ENCODE data around the gene RPS6KA5.
"Not testable (repeated sequence)": the region's sequence is repeated elsewhere in the genome, so short reads cannot be mapped to it uniquely, and the experiment has no call there.

The RPS6KA5 gene

DNA sequence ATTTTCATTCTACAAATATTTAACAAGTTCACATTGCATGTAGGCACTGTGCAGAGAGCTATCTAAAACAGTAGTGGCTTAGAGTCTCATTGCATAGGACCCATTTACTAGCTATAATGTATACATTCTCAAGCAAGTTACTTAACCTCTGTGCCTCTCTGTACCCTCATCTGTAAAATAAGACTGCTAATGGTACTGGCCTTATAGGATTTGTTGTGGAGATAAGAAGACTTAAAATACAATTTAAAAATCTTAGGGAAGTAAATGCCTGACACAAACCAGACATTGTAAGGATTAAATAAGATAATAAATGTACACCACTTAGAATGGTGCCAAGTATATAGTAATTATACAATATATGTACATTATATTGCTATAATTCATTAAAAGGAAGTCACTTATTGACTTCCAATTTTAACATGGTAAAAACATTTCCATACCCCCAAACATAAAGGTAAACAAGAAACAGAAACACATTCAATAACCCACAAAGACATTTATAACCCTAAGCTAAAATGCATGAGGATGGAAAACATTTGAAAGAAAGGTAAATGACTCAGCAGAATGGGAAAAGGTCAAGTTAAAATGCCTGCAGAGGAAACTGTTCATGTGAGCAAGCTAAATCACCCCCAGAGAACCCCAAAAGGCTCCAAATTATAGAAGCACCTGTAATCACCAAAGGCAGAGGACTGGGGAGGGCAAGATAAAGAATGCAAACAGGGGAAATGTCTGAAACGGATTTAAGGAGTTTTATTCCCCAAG, 30.8 kb downstream of the RPS6KA5 start:
- DNase-seq (ENCODE audit: low read depth in 2 of 2), result no peak

DNA sequence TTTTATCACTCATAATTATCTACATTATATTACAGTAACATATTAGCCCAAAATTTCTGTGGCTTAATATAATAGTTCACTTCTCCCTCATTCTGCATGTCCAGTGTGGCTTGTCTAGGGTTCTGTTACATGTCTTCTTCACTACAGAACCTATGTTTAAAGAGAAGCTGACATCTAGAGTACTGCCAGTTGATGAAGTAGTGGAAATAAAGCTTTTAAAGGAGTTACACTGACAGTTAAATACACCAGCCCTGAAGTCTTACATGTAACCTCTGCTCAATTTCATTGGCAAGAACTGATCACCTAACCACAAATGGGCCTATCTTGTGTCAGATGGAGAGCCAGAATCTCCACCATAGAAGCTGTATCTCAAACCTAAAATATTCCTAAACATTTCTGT, 32.9 kb downstream of the RPS6KA5 start:
- DNase-seq (ENCODE audit: low read depth in 2 of 2), result no peak

DNA sequence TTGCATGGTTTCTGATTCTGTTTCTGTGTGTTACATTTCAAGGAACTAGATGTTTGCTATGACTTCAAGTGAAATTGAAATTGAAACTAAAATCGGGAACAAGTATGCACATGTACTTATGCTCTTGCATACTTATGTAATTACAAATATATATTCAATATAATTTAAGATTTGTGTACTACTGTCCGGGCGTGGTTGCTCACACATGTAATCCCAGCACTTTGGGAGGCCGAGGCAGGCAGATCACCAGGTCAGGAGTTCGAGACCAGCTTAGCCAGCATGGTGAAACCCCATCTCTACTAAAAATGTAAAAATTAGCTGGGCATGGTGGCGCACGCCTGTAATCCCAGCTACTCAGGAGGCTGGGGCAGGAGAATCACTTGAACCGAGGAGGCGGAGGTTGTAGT, 37.8 kb downstream of the RPS6KA5 start:
- DNase-seq (ENCODE audit: low read depth in 2 of 2), result not testable (repeated sequence)

DNA sequence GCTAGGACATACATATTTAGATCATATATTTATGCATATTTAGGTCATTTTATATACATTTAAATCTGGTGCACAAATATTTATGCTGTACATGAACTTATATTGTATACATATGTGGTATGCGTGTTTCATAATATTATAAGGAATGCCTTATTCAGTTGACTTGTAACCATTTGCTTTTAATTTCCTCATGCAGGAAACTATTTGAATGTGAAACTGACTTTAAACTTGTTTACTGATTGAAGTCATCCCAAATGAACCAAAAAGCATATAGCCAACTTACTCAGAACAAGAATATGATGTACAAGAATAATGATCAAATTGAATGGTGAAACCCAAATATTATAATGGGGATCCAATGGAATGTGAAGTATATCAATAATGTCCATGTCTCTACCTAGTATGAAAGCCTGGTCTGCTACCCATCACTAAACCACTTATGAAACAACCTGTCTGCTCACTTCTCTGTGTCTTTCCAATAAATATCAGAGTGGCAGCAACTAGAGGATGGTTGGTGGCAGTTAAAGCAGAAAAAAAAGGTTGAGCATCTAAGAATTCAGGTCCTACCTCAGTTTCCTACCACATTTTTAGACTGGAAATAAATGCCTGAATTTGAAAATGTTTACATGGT, 38.3 kb downstream of the RPS6KA5 start:
- no peak for DNase-seq (ENCODE audit: low read depth in 2 of 2)

DNA sequence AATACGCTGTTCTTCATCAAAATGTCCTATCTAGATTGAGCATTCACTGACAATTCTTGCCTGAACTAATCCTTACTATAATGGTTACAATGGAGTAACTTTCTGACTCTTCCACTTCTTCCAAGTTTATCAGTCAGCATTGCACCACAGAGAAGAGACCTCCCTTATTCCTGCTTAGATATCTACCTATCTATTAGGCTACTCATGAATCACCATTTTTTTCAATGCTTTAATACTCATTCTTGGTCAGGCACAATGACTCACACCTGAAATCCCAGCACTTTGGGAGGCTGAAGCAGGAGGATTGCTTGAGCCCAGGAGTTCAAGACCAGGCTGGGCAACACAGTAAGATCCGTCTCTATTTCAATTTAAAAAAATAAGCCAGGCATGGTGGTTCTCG, 39.3 kb downstream of the RPS6KA5 start:
- DNase-seq (ENCODE audit: low read depth in 2 of 2), result no peak

DNA sequence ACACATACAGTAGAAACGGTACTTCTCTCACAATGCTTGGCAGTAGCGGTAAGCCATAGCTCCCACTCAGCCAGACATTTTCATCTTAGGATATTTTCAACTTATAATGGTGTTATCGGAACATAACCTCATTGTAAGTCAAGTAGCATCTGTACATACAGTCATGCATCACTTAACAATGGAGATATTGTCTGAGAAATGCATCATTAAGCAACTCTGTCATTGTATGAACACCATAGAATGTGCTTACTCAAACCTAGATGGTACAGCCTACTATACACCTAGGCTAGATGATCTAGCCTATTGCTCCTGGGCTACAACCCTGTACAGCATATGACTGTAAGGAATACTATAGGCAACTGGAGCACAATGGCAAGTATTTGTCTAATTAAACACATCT, 40.8 kb downstream of the RPS6KA5 start:
- no peak for DNase-seq (ENCODE audit: low read depth in 2 of 2)

DNA sequence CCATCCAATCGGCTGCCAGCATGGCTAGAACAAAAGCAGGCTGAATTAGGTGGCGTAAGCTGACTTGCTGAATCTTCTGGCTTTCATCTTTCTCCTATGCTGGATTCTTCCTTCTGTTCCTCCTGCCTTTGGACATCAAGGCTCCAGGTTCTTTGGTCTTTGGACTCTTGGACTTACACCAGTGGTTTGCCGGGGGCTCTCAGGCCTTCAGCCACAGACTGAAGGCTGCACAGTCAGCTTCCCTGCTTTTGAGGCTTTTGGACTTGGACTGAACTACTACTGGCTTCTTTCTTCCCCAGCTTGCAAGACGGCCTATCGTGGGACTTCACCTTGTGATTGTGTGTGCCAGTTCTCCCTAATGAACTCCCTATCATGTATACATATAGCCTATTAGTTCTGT, 42.0 kb downstream of the RPS6KA5 start:
- DNase-seq (ENCODE audit: low read depth in 2 of 2), result no peak

DNA sequence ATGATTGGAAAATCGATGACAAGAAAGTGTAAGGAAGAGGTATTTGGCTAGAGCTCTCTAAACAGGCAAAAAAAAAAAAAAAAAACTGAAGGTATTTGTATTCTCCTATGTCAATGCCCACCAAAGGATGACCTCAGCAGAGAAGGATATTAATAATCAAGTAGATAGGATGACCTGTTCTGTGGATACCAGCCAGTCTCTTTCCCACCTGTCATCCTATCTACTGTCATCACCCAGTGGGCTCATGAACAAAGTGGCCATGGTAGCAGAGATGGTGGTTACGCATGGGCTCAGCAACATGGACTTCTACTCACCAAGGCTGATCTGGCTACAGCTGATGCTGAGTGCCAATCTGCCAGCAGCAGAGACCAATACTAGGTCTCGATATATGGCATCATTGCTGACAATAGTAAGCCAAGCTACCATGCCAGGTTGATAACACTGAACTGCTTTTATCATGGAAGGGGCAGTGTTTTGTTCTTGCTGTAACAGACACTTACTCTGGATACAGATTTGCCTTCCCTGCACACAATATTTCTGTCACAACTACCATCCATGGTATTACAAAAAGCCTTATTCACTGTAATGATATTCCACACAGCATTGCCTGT, 43.5 kb downstream of the RPS6KA5 start:
- no peak for DNase-seq (ENCODE audit: low read depth in 2 of 2)

DNA sequence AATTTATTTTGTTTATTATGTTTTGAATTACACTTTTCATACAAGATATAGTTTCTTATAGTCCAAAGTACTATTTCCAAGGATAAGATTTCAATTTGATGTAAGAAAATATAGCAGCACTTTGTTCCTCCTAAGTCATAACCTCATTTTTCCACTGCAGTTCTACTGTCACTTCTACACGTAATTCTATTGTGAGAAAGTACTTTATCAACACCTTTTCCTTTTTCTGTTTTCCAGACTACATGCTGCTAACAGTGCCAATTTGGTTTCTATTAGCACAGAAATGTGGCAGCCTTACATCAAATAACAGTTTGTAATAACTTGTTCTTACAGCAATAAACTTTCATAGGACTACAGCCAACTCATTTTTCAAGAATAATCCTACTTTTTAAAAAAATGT, 45.0 kb downstream of the RPS6KA5 start:
- no peak for DNase-seq (ENCODE audit: low read depth in 2 of 2)

DNA sequence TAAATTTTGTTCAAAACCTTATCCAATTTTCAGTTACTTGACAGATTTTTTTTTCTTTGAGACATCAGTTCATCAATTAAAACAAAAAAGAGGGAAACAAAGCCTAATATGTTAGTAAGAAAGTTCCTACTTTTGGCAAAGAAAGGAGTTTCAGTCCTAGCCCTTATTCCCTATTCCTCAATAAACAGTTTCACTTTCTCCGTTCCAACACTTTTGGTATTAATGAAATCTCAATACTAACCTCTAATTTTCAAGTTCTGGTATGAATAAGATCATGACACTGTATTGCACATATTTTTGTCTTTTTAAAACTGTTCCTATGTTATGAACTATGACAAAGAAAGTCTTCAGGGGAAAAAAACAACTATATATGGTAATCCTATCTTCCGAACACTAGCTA, 48.4 kb downstream of the RPS6KA5 start:
- DNase-seq (ENCODE audit: low read depth in 2 of 2), result no peak

DNA sequence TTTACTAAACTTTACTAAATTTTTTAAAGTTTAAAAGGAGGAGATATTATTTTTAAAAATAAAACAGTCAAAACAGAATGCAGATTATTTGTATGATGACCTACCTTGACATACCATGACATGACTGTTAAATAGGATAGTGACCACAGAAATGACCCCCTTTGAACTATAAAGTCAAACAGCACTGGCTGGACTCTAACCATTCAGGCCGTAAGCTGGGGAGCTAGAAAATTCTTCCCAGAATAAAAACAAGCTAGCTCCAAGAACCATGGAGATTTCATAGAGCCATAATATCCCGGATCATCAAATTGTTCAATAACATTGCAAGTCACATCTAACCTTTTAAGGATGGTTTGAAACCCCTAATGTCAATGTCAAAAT, 50.3 kb downstream of the RPS6KA5 start:
- no peak for DNase-seq (ENCODE audit: low read depth in 2 of 2)

DNA sequence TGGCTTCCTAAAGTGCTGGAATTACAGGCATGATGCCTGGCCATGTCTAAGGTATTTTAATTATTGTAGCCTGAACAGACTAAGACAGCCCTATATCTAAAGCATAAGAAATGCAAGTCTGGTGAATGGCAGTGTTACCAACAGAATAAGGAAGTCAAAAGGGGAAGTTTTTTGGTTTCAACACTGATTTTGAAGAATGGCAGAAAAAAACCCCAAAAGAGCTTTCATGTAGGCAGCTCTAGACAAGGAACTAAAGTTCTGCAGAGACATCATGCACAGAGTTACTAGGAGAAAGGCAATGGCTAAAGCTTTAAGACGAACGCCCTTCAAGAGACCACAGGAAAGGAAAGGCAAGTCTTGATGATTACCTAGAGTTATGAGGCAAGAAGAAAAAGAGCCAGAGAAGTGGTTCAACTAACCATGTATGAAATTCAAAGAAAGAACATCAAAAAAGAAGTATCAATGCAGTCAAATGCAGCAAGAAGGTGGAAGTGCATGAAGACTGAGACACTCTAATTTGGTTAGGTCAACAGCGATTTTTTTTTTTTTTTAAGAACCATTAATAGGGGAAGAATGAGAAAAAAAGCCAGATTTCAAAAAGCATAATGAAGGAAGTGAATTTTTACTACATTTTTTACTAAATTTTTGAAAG, 50.8 kb downstream of the RPS6KA5 start:
- no peak for DNase-seq (ENCODE audit: low read depth in 2 of 2)

DNA sequence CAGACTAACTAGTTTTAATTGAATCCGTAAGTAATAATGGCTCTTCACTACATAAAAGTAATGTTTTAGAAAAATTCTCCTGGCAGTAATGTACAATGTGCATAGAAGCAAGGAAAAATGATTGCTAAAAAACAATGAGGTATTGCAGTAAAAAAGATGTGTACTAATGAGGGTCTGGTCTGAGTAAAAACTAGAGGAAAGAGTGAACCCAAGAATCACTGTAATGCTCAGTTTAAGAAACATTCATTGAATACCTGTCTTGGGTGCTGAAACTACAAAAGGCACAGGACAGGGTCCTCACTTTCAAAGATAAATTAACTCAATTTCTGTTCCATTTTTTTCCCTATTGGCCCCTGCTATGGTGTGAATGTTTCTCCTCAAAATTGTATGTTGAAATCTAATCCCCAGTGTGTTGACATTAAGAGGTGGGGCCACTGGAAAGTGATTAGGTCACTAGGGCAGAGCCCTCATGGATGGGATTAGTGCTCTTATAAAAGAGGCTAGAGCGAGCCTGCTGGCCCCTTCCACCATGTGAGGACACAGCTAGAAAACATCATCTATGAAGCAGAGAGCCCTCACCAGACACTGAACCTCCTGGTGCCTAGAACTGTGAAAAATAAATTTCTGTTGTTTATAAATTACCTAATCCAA, 51.6 kb downstream of the RPS6KA5 start:
- DNase-seq (ENCODE audit: low read depth in 2 of 2), result no peak

DNA sequence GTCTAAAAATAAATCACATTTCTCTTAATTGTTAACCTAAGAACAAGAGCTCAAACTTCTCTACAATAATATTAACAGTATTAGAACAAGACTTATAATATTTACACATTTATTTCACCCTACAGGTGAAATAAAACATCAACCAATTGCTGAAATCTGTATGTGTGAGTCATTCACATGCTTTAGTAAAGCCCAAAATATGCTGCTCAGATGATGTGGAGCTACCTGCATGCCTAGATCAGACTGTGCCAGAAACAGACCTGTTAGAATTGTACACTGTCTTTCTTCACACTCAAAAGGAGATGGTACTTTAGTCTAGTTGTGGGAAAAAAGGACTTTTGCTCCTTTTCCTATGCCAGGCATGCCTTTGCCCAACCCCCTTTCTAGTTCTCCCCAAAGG, 54.7 kb downstream of the RPS6KA5 start:
- no peak for DNase-seq (ENCODE audit: low read depth in 2 of 2)

DNA sequence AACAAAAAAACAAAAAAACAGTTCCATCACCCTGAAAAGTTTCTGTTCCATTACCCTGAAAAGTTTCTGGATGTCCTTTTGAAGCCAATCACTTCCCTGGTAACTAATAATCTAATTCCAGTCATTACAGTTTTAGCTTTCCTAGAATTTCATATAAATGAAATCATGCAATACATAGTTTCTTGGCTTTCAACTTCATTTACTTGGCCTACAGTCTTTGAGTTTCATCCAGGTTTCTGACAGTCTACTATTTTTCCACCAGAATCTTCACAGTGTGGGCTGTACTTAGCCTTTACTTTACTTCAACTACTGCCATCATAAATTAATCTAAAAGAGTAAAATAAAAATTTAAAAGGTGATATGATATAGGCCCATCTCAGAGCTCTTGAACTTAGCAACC, 55.5 kb downstream of the RPS6KA5 start:
- DNase-seq (ENCODE audit: low read depth in 2 of 2), result no peak

DNA sequence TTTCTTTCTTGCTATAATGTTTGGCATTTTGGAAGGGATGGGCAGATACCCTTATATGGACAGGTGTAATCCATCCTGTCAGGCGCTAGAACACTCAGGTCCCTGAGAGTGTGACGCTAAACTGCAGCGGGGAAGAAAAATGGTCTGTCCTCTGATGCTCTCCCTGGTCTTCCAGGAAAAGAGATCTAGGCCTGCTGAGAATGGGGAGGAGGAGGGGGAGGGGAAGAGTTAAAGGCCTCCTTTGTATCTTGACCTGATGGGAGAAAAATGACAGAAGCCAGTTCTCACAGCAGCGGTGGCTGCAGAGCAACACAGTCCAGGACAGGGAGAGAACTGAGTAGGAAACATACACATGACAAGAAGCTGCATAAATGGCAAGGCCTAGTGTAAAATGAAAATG, 61.1 kb downstream of the RPS6KA5 start:
- no peak for DNase-seq (ENCODE audit: low read depth in 2 of 2)

DNA sequence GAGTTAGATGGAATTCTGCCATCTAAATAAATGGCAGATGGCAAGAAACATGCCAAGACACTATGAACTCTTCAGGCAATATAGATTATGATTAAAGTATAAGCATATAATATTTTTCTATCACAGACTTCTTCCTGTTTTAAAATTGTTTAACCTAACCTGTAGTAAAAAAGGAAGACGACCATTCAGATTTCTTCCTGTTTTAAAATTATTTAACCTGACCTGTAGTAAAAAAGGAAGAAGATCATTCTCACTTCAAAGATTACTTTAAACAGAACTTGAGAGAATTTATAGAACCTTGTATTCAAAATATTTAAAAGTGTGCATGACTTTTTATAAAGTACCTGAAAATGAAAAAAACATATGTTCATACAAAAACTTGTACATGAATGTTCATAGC, 63.5 kb downstream of the RPS6KA5 start:
- no peak for DNase-seq (ENCODE audit: low read depth in 2 of 2)

DNA sequence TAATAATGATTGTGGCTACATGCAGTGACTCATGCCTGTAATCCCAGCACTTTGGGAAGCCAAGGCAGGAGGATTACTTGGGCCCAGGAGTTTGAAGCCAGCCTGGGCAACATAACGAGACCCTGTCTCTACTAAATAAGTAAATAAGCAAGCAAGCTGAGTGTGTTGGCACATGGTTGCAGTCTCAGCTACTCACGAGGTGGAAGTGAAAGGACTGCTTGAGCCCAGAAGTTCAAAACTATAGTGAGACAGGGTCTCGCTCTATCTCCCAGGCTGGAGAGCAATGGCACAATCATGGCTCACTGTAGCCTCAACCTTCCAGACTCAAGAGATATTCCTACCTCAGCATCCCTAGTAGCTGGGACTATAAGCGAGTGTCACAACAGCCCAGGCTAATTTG, 64.7 kb downstream of the RPS6KA5 start:
- no peak for DNase-seq (ENCODE audit: low read depth in 2 of 2)

DNA sequence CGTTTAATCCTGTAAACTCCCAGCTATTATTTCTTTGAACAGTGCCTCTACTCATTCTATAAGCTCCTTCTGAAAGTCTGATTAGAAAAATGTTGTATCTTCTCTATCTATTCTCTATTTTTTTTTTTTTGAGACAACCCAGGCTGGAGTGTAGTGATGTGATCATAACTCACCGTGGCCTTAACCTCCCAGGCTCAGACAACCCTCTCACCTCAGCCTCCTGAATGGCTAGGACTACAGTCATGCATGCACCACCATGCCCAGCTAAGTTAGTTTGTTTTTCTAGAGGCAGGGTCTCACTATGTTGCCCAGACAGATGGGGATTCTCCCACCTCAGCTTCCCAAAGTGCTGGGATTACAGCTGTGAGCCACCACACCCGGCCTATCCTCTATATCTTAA, 66.6 kb downstream of the RPS6KA5 start:
- DNase-seq (ENCODE audit: low read depth in 2 of 2), result no peak

DNA sequence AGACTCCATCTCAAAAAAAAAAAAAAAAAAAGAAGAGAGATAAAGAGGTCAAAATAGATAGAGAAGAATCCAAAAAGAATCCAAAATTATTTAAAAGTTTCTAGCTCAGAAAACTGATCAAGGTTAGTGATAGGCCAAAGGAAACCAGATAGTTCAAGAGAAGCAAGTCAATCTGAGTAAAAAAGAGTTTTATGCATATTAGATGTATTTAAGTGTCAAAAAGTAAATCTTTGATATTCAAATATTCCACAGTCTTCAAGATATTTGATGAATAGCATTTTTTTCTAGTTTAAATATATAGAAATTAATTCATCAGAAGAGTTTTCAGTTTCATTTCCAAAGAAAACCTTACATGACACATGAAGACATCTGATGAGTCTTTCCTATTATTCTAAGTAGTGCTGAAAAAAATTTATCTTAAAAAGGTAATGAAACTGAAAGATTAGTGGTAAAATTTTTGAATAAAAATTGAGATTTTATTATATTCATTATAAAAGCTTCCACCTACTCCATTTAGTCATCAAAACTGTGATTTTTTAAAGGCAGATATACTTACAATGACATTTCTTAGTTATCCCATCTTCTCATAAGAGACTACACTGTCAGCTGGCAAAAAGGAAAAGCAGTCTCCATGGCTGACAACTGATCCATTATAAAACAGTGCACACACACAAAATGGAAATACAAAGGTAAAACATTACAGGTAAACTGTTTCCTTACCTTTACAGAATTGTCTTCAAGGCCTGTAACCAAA, 68.6 kb downstream of the RPS6KA5 start:
- no peak for DNase-seq (ENCODE audit: low read depth in 2 of 2)

DNA sequence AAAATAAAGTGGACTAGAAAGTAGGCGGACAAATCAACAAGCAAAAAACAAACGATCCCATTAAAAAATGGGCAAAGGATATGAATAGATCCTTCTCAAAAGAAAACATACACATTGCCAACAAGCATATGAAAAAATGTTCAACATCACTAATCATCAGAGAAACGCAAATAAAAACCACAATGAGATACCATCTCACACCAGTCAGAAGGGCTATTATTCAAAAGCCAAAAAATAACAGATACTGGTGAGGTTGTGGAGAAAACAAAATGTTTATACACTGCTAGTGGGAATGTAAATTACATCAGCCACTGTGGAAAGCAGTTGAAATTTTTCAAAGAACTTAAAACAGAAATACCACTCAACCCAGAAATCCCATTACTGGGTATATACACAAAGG, 70.3 kb downstream of the RPS6KA5 start:
- DNase-seq (ENCODE audit: low read depth in 2 of 2), result no peak

DNA sequence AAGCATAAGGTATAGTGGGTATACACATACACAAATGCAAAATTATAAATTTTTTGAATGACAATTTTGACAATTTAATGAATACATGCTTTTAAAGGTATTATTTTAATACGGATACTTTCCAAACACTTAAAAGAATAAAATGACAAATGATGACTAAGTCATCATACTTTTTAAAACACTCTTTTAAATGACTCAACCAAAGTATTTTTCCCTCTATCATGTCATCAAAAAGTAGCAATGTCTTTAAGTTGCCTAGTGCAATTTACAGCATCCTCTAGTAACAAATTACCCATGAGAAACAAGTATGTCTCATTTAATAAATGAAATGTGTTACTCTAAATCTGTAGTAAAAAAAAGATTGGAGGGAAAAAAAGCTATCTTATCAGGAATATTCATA, 73.3 kb downstream of the RPS6KA5 start:
- DNase-seq (ENCODE audit: low read depth in 2 of 2), result no peak

Measured in stimulated activated CD8-positive, alpha-beta memory T cell treated with anti-CD3 and anti-CD28 coated beads, Interleukin-15, amount 100 ng/mL, for 48 hours (primary cell).